HG03457 (cell line): Measurements from ENCODE around the gene IL17RD.

Experiments
- ATAC-seq: cut with Tn5 transposase; IDR thresholded peaks from one replicate; pipeline ENCODE4 v1.9.1; 2021; ENCODE audit warnings: moderate number of reproducible peaks; ENCODE audit not compliant: unreplicated experiment

IL17RD gene

GRCh38 chr3:57131210-57131588 lies 34.0 kb downstream of the IL17RD start:
- ATAC-seq, result no peak

DNA sequence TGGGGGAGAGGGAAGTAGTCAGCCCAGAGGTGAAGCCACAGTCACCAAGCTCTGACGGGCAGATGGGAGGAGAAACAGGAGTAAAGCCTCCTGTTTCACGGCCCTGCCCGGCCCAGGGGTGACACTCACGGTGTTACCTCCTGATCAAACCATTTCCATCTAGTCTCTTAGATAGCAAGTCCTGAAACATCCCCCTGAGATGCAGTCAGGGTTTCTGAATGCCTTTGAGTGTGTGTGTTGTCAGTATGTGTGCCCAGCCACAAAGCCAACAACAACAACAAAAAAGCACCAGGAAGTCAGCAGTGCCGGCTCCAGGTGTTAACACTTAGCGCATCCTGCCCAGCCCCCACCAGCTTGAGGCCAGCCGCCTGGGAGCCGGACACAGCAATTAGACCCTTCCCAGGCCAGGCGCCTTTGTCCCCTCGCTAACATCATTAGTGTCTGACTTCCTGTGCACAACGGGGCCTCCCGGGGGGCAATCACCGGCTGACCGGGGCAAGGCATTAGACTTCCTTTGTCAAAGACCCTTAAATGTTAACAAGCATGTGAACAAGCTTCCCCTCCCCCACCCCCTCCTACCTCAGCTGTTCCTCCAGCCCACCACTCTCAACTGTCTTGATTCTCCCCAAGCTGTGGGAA lies 34.5 kb downstream of the IL17RD start:
- no peak for ATAC-seq

GRCh38 chr3:57128826-57129667 lies 36.1 kb downstream of the IL17RD start:
- no peak for ATAC-seq

GRCh38 chr3:57127891-57128518 lies 37.1 kb downstream of the IL17RD start:
- no peak for ATAC-seq

- ATAC-seq, result no peak
These were observed 38.9 kb downstream of the IL17RD start for GRCh38 chr3:57126244-57126643.

DNA sequence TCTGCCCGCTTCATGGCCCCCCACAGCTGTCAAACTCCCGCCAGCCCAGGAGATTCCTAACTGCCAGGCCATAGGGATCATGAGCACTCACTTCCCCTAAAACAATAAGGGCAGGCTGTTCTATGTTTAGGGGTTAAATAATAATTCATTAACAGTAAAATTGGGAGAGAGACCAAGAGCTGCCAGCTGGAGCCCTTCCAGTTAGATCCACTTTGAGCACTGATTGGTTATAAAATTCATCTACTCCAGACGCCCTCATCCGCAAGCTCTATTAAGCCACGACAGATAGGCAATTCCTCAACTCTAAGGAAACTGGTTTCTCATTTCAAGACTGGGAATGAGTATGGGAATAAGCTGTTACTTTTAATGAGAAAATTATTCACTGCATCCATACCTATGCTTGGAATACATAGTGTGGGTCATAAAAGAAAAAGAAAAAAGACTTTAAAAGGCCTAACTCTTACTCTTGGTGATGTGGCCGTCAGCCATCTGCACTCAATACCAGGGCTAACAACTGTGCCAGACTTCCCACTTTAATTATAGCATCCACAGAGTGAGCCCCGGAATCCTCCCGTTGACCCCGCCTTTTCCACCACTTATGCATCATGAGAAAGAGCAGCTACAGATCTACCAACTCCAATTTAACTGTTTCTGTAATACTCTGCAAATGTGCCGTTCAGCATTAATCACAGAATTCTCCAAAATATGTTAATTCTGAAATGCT lies 44.5 kb downstream of the IL17RD start:
- ATAC-seq, result no peak

DNA sequence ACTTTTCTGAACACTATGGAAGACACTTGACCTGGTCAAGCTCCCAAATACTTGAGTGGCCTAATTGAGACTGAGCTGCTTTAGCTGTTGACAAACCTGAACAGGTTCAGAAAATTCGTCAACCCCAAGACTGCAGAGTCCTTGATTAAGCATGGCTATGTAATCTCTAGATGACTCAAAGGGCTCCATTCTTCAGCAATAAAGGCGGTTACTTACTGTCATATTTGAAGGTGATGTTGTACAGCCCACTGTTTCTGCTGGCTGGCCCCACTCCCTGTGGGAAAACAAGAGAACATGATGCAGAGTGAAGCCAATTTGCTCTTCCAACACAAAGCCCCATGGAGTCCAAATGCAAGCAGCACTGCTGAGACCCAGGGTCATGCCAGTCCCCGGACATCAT lies 45.1 kb downstream of the IL17RD start:
- ATAC-seq, result no peak

DNA sequence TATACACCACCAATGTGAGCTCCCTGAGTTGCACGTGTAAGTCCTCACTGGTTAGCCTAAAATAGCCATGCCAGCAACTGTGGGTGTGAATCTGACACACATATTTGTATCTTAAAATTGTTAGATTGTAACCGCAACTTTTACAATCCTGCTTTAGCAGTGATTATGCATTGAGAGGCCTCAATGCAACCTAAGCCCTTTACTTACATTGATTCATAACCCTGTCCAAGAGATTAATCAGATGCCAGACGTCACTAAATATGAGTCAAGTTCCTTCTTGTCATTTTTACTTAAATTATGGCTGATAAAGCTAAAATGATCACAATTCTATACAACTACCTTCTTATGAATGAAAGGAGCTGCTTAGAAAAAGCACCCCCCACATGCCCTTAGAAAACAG lies 46.9 kb downstream of the IL17RD start:
- no peak for ATAC-seq

DNA sequence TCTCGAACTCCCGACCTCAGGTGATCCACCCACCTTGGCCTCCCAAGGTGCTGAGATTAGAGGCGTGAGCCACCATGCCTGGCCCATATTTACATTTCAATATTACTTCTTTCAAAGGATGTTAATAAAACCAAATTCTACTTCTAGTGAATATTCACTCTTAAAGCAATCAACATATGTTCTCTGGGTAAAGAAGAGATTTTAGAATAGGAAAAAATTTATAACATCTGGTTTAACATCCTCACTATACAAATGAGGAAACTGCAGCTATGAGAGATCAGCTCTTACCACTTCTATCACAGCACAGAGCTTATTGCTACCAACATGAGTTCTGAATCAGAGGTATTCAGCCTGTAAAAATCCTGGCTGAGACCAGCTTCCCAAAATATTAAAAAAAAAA lies 48.7 kb downstream of the IL17RD start:
- no peak for ATAC-seq

- ATAC-seq, result no peak
These were observed 52.9 kb downstream of the IL17RD start for GRCh38 chr3:57112206-57112605.

DNA sequence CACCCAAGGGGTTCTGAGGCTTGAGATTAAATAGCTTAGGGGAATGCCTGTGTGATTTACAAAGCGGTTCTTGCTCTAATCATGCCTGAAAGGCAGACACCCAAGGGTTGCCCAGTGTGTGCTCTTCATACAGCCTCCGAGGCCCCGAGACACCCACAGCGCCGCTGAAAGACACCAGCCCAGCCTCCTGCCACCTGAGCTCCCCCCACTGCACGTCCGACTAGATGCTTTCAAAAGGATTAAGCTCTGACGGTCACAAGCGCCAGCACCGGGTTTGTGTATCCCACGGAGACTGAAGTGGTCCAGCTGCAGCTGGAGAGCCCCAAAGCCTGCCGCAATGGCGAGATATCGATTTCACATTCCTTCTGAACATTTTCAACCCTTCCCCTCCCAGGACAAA lies 54.4 kb downstream of the IL17RD start:
- ATAC-seq, result no peak

DNA sequence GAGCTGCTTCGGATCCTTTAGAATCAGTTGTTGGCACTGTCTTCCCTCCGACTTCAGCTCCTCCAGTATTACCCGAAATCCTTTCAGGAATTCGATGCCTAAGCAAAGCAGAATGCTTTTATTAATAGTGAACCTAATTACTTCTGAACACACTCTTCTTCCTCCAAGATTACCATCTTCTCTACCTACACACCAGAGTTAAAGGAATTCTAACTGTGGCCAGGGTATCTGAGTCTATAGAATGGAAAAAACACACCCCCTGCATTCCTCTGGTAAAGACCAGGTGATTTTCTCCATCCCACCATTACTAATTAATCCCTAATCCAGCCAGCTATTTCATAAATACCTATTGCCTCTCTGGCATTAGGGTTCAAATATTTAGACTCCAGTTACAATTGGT lies 54.9 kb downstream of the IL17RD start:
- no peak for ATAC-seq

DNA sequence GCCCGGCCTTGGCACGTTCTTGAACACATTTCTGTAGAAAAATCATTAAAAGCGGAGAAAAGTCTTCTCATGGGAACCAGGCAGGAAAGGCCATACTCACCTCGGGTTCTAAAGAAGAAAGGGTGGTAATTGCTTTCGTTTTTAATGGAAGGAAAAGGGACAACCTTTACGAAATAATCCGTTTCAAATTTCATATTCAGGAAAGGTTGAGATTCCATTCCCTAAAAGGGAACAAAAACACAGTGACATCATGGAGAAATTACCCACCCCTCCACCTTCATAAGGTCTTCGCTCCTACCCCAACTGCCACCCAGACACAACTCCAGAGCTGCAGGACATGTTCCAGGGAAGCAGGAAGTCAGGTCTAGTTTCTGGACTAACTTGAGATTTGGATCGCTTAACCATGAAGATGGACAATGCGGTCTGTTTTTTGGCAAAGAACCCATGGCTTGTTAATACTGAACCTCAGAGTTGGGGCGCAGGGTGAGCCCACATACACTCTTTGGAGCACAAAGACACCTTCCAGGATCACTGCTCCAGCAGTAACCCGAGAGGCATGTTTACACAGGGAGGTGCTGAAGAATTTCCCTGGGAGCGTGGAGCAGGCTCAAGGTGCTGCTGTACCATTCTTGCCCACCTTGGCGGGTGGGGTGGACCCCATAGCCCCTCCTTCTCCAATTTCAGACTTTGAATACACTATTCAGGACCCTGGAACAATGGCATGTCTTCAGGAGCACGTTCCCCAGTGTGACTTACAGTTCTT lies 55.5 kb downstream of the IL17RD start:
- no peak for ATAC-seq

GRCh38 chr3:57108684-57109083 lies 56.5 kb downstream of the IL17RD start:
- ATAC-seq, result no peak

DNA sequence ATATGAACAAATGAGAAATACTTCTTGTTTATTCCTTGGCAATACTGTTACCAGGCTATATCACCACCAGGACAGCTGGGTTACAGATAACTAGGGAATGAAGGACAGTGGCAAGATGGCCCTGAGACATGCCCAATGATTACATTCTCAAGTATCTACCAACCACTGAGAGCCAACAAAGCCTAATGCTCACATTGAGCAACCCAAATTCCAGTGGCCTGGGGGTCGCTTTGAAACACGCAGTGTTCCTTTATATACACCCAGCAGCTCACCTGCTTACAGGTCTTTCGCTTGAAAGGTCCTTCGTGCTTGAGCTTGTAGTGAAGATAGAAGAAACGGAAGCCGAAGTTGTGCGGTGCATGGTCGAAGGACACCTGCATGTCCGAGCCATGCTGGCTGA lies 59.6 kb downstream of the IL17RD start:
- no peak for ATAC-seq

- no peak for ATAC-seq
These were observed 65.0 kb downstream of the IL17RD start for GRCh38 chr3:57100046-57100695.

DNA sequence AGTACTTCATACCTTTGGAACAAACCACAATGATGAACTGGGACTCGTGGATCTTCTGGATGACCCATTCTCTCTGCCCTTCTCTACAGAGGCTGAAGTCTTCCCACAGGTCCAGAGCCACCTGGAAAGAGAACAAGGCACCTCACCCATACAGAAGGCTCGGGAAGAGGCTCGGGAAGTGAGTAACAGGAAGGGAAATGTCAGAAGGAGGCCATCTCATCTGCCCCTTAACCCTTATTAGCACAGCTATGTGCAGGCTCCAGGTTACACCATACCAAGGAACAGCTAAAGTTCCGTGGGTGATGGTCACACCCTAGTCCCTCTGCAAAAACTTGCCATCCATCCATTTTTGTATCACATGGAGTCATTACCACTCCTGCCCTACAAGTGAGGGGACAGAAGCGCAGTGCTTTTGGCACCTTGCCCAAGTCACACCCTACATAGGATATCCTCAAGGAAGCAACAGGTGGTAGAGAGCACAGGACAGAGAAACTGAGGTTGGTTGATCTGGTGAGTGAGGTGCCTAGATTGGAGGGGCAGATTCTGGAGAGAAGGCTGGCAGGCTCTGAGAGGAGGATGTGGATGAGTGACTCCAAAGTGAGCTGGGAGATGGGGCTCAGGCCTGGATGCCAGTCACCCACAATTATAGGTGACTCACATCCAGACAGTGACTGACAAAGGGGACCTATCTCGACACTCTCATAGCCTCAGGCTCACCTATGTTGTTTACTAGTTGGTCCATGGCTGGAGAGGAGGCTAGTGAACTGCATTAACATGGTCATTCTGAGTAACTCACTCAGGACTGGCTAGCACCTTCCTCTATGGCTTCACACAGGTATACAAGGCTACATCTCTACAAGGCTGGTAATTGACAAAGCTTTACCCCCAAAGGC lies 66.5 kb downstream of the IL17RD start:
- no peak for ATAC-seq

GRCh38 chr3:57097536-57097935 lies 67.6 kb downstream of the IL17RD start:
- no peak for ATAC-seq

DNA sequence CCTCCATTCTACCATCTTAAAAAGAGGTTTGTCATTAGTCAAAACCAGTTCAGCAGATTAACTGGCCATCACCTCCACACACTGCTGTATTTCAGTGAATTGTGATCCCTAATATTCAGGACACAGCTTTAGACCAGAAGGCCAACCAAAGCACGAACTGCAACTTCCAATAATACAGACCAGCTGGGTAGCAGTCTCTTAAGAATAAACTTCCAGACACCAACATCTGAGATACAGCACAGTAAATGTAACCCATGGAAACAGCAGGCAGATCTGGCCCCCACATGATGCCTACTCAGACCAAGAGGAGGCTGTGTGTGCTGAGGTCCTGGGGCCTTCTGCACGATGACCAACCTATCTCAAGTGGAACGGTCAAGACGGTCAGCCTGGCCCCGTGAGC lies 69.8 kb downstream of the IL17RD start:
- ATAC-seq, result no peak
